Peyer's patch (tissue), 4 donors: ENCODE data around the gene STAT4. TPM values are rescaled to one million over a fixed set of nuclear protein-coding genes. Genes with fewer than 3 reads are reported as not detected.

ENCODE experiments used
- DNase-seq, 3 donors: peaks; one replicate each; pipeline ENCODE4 v3.0.0-alpha.2; 2017 to 2019
- H3K27ac ChIP-seq, 4 donors: fragments of 200-600 bp; sonication (generic); one replicate each; pipeline ENCODE4 v1.5.1; 2016 to 2019
- H3K27me3 ChIP-seq, 2 donors: fragments of 200-600 bp; sonication (generic); one replicate each; pipeline ENCODE4 v1.5.1; 2019
- H3K36me3 ChIP-seq, 3 donors: fragments of 200-600 bp; sonication (generic); one replicate each; pipeline ENCODE4 v1.5.1; 2016 to 2019
- H3K4me1 ChIP-seq, 4 donors: fragments of 200-600 bp; sonication (generic); one replicate each; pipeline ENCODE4 v1.5.1; 2016 to 2019
- H3K4me3 ChIP-seq, 4 donors: fragments of 200-600 bp; sonication (generic); 1 replicate in 3 of 4; 2 replicates in 1 of 4; pipeline ENCODE4 v1.5.1; 2016 to 2019; ENCODE audit warnings: mild to moderate bottlenecking in 1 of 4
- H3K9me3 ChIP-seq, 4 donors: fragments of 200-600 bp; sonication (generic); one replicate each; pipeline ENCODE4 v1.5.1; 2016 to 2019; ENCODE audit warnings: mild to moderate bottlenecking in 1 of 4
- POLR2A ChIP-seq, 2 donors: fragments of 450-650 bp; IDR thresholded peaks; one replicate each; pipeline ENCODE4 v1.5.1; 2017; ENCODE audit warnings: antibody characterized with exemption in 2 of 2, mild to moderate bottlenecking in 2 of 2, moderate library complexity in 2 of 2
- total RNA-seq, 4 donors: library from RNA; depleted of rRNA; stranded (reverse); fragments of >200 nt; gene quantifications; one replicate each; pipeline ENCODE4 v1.1.0, GENCODE V29; 2016
- TF ChIP-seq, protein P1 (sequence below), 6 experiments: fragments of 450-650 bp in 4 of 6; fragments of 200-600 bp in 2 of 6; sonication (generic) in 1 of 6; IDR thresholded peaks; one replicate each; pipeline ENCODE4 v1.5.1; 2017 to 2019; ENCODE audit warnings: antibody characterized with exemption in 6 of 6, mild to moderate bottlenecking in 3 of 6, moderate library complexity in 1 of 6

STAT4 gene
- total RNA-seq, 4 donors from 2014 or later, result 5.0 to 18.2 (median 5.9) TPM

DNA sequence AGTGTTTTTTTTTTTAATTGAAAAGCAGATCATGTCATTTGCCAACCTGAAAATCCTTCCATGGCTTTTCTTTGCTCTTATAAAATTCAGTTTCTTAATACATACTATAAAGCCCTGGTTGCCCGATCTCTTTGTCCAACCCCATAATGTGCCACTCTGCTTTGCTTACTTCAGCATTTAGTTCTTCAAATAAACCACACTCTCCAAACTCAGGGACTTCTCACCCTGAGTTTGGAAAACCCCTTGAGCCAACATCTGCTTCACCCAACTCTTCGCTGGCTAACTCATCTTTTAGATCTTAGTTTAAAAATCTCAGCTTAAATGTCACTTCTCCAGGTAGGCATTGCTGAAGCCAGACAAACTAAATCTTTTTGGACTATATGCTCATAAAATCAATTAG lies 135.6 kb downstream of the STAT4 start:
- no peaks in the 10 kb centered on the region for H3K27me3 ChIP-seq
- peak overlapping the region in 1 of 4 donors; percentile 87 for H3K27ac ChIP-seq
- no peaks in the 10 kb centered on the region for H3K36me3 ChIP-seq
- DNase-seq, result no peak
- peaks cover 0 to 25% (median 8%) of the 10 kb centered on the region in 4 donors for H3K4me1 ChIP-seq
- H3K9me3 ChIP-seq, result no peaks in the 10 kb centered on the region
- H3K4me3 ChIP-seq, result no peak overlapping the region
- TF ChIP-seq POLR2A (IDR thresholded peaks at IDR 0.05), result no peak
- TF ChIP-seq, protein P1, sequence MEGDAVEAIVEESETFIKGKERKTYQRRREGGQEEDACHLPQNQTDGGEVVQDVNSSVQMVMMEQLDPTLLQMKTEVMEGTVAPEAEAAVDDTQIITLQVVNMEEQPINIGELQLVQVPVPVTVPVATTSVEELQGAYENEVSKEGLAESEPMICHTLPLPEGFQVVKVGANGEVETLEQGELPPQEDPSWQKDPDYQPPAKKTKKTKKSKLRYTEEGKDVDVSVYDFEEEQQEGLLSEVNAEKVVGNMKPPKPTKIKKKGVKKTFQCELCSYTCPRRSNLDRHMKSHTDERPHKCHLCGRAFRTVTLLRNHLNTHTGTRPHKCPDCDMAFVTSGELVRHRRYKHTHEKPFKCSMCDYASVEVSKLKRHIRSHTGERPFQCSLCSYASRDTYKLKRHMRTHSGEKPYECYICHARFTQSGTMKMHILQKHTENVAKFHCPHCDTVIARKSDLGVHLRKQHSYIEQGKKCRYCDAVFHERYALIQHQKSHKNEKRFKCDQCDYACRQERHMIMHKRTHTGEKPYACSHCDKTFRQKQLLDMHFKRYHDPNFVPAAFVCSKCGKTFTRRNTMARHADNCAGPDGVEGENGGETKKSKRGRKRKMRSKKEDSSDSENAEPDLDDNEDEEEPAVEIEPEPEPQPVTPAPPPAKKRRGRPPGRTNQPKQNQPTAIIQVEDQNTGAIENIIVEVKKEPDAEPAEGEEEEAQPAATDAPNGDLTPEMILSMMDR (IDR thresholded peaks at IDR 0.05), result no peak

DNA sequence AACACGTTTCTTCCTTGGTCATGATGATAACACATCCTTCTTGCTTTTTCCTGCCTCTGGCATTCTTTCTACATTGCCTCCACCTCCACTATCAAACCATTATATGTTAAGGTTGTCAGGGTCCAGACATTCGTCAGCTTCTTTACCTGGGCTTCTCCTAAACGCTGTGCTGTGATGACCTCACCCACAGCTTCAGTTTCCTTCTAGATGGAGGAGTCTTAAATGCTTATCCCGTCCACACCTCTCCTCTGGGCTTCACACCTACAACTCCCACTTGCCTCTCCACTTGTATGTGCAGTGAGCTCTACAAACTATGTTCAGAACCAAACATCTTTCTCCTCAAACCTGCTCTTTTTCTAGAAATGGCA lies 136.2 kb downstream of the STAT4 start:
- H3K36me3 ChIP-seq, result no peaks in the 10 kb centered on the region
- H3K9me3 ChIP-seq, result no peaks in the 10 kb centered on the region
- no peaks in the 10 kb centered on the region for H3K27me3 ChIP-seq
- peak overlapping the region; percentile 80 to 91 (median 82) for H3K4me3 ChIP-seq
- H3K4me1 ChIP-seq, result peaks cover 0 to 25% (median 8%) of the 10 kb centered on the region in 4 donors
- TF ChIP-seq POLR2A (IDR thresholded peaks at IDR 0.05), result no peak
- TF ChIP-seq, protein P1 (IDR thresholded peaks at IDR 0.05), result no peak
- no peak for DNase-seq
- peak overlapping the region; percentile 87 to 97 (median 94) for H3K27ac ChIP-seq

DNA sequence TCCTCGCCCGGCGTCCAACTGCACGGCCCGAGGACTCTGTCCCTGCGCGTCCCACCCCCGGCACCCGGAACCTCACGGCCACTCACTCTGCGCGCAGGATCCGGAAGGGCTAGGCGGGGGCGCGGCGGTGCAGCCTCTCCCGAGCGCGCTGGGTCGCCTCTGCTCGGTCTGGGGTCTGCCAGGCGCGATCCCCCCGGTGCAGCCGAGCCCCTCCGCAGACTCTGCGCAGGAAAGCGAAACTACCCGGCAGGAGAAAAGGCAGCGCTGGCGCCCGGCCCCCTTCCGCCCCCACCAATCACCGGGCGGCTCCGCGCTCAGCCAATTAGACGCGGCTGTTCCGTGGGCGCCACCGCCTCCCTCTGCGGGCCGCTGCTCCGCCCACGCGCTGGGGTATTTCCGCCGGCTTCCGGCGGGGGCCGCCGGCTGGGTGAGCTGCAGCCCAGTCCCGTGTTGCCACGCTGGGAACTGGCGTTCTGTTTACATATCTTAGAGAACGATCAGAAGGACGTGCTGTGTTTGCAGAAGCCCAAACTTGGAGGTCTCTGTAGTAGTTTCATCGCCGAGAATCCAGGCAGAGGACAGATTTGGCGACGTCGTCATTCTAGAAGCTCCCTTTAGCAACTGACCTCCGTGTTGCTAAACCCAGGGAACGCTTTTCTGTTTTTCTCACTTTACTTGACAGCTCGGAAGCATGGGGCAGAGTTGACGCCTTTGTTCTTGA lies 136.7 kb downstream of the STAT4 start, which contains the start of gene STAT1:
Gene STAT1 (minus strand): TSS at position 240 of the 721 bp plus-strand sequence. CDS start 4,168 bp downstream, outside the sequence.
- TF ChIP-seq POLR2A (IDR thresholded peaks at IDR 0.05), result peak; percentile 92
- TF ChIP-seq, protein P1 (IDR thresholded peaks at IDR 0.05), result peak in 3 of 6 experiments; percentile 16 to 45 (median 37)
- DNase-seq, result peak; percentile 88 to 96 (median 96)
- H3K4me1 ChIP-seq, result peaks cover 0 to 25% (median 8%) of the 10 kb centered on the region in 4 donors
- no peaks in the 10 kb centered on the region for H3K9me3 ChIP-seq
- peak within 1 kb of the TSS; percentile 87 to 97 (median 94) for H3K27ac ChIP-seq
- peaks cover 0 to 4% (median 0%) of the 10 kb centered on the region in 3 donors for H3K36me3 ChIP-seq
- H3K4me3 ChIP-seq, result peak within 1 kb of the TSS; percentile 80 to 91 (median 82)
- no peaks in the 10 kb centered on the region for H3K27me3 ChIP-seq

DNA sequence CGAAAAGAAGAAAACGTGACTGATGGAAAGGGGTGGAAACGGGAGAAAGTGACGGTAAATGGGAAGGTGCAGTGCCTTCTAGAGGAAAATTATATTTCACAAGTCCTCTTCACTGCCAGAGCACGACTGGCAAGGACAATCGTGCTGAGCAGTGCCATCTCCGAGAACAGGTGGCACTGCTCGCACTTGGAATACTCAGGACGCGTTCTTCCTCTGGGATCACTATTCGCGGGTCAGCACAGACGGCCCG lies 137.2 kb downstream of the STAT4 start:
- TF ChIP-seq POLR2A (IDR thresholded peaks at IDR 0.05), result no peak
- TF ChIP-seq, protein P1 (IDR thresholded peaks at IDR 0.05), result no peak
- peak overlapping the region; percentile 87 to 97 (median 94) for H3K27ac ChIP-seq
- peaks cover 0 to 25% (median 8%) of the 10 kb centered on the region in 4 donors for H3K4me1 ChIP-seq
- H3K9me3 ChIP-seq, result no peaks in the 10 kb centered on the region
- DNase-seq, result no peak
- H3K27me3 ChIP-seq, result no peaks in the 10 kb centered on the region
- peaks cover 0 to 8% (median 0%) of the 10 kb centered on the region in 3 donors for H3K36me3 ChIP-seq
- H3K4me3 ChIP-seq, result peak overlapping the region; percentile 80 to 91 (median 82)

DNA sequence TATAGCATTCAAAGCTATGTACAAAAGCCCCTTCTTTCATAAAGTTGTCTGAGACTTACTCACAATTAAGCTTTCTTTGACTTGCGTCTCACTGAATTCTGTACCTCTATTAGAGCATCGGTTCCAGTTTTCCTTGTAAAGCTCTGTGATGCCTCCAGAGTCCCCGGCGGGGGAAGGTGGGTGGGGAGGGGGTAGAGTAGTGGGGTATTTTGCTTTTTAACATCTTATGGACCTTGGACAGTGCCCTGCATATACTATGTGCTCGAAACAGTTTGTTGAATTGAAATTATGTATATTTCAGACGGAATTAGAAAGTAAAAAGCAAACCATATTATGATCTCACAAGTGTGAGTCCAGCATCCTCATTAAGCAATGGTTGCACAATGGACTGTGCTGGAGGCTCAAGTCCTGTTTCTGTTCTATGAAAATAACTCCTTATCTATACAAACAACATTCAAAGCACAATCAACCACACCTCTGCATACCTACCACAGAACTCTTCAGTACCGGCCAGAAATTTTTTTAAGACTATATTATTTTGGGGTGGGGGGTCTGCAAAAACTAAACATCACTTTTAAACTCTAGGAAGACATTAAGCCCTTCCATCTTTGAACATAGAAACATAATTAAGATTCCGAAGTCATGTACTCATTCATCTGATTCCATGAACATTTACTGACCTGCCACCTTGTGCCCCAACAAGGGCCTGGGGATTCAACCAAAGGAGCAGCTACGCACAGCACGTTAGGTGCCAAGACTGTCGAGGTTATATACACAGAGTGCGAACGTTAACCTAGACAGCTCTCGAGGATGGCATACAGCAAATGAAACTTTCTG lies 137.7 kb downstream of the STAT4 start:
- peak overlapping the region; percentile 80 to 91 (median 82) for H3K4me3 ChIP-seq
- H3K27me3 ChIP-seq, result no peaks in the 10 kb centered on the region
- no peaks in the 10 kb centered on the region for H3K9me3 ChIP-seq
- H3K36me3 ChIP-seq, result peaks cover 0 to 11% (median 0%) of the 10 kb centered on the region in 3 donors
- TF ChIP-seq POLR2A (IDR thresholded peaks at IDR 0.05), result no peak
- TF ChIP-seq, protein P1 (IDR thresholded peaks at IDR 0.05), result no peak
- peaks cover 0 to 25% (median 8%) of the 10 kb centered on the region in 4 donors for H3K4me1 ChIP-seq
- no peak for DNase-seq
- H3K27ac ChIP-seq, result peak overlapping the region; percentile 87 to 97 (median 94)
